Measurements from ENCODE around the gene DRD2. TPM values are rescaled to one million over a fixed set of nuclear protein-coding genes. Genes with fewer than 3 reads are reported as not detected.

DRD2 gene
- total and polyA plus RNA-seq, 10 donors = not detected

DNA sequence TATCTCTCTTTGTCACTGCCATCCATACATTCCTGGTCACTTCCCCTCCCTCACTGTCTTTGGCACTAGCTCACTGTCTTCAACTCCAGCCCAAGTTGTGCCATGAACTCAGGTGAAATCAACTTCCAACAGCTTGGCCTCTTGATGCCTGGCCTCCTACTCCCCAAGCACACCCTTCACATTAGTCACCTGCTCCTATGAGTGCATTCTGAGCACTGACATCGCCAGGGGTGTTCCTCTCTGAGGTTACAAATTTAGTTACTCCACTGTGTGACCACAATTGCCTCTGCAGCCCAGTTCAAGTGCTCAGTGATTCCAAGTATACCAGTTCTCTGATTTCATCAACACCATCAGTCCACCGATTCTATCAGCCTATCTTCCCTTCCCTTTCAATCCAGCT is 10.8 kb downstream of the DRD2 start:
- intact Hi-C loops (cut with DNase I; ENCODE audit: low total_unique reads) = no loop called here
- H3K27me3 ChIP-seq (replicated peaks in 1 of 7) = peaks cover 0 to 41% (median 0%) of the 10 kb centered on the region in 7 donors

DNA sequence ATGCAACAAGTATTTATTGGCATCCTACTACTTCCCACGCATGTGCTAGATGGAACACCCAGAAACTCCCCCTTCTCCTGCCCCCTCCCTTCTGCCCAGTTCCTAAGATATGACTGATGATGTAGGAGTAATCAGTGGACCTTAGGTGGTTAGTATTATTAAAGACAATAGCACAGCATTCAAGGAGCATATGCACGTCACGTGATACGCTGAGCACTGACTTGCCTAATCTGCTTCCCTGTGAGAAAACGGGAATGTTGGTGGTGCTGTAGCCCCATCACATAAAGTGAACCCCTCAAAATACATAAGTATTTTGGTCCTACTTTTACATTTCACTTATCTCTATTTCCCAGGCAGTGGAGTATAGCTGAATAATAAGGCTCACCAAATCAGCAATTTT is 12.4 kb downstream of the DRD2 start:
- Histone ChIP-seq H3K36me3 (no peaks in the 10 kb centered on the region), H3K4me3 (no peak overlapping the region), H3K9me3 (no peaks in the 10 kb centered on the region), H3K27me3 (replicated peaks in 1 of 7) (peaks cover 0 to 35% (median 0%) of the 10 kb centered on the region in 7 donors), H3K27ac (no peak overlapping the region), H3K4me1 (no peaks in the 10 kb centered on the region)
- intact Hi-C loops (cut with DNase I; ENCODE audit: low total_unique reads) = no loop called here
- 81 to 90% (median 86%) methylated on average over 5 of the region's 5 CpGs for WGBS, 5 donors
- TF ChIP-seq, protein P1, sequence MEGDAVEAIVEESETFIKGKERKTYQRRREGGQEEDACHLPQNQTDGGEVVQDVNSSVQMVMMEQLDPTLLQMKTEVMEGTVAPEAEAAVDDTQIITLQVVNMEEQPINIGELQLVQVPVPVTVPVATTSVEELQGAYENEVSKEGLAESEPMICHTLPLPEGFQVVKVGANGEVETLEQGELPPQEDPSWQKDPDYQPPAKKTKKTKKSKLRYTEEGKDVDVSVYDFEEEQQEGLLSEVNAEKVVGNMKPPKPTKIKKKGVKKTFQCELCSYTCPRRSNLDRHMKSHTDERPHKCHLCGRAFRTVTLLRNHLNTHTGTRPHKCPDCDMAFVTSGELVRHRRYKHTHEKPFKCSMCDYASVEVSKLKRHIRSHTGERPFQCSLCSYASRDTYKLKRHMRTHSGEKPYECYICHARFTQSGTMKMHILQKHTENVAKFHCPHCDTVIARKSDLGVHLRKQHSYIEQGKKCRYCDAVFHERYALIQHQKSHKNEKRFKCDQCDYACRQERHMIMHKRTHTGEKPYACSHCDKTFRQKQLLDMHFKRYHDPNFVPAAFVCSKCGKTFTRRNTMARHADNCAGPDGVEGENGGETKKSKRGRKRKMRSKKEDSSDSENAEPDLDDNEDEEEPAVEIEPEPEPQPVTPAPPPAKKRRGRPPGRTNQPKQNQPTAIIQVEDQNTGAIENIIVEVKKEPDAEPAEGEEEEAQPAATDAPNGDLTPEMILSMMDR (IDR thresholded peaks at IDR 0.05 in 8 of 11, conservative IDR thresholded peaks at IDR 0.05 in 3 of 11) = no peak
- TF ChIP-seq POLR2A (IDR thresholded peaks at IDR 0.05) = no peak
- TF ChIP-seq POLR2AphosphoS5 (IDR thresholded peaks at IDR 0.05) = no peak
- DNase-seq = no peak

More for the DNA sequence above, 10.8 kb downstream of the DRD2 start:
- 51 to 90% (median 81%) methylated on average over 2 of the region's 2 CpGs for WGBS, 5 donors
- Histone ChIP-seq H3K27ac (no peak overlapping the region), H3K9me3 (no peaks in the 10 kb centered on the region), H3K4me1 (no peaks in the 10 kb centered on the region), H3K36me3 (no peaks in the 10 kb centered on the region), H3K4me3 (no peak overlapping the region)
- TF ChIP-seq, protein P1 (IDR thresholded peaks at IDR 0.05 in 8 of 11, conservative IDR thresholded peaks at IDR 0.05 in 3 of 11) = no peak
- TF ChIP-seq POLR2A (IDR thresholded peaks at IDR 0.05) (no peak), POLR2AphosphoS5 (IDR thresholded peaks at IDR 0.05) (no peak)
- no peak for DNase-seq

DNA sequence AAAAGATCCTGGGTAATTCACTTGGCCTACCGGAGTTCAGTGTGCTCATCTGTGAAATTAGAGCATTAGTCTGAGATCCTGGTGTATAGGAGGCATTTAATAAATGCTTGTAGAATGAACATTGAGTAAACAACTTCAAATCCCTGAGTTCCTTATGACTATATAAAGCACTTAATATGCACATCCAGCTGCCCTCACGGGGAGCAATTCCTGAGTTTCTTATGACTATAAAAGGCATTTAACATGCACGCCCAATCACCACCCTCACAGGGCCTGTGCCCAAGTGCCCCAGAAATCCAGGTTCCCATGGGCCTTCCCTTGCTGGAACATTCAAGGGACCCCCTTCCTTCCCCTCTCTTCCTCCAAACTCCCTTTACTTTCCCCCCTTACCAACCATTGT is 13.6 kb downstream of the DRD2 start:
- 71 to 84% (median 78%) methylated on average over 3 of the region's 3 CpGs for WGBS, 5 donors
- no peaks in the 10 kb centered on the region for H3K4me1 ChIP-seq
- no peak for TF ChIP-seq POLR2AphosphoS5 (IDR thresholded peaks at IDR 0.05)
- TF ChIP-seq POLR2A (IDR thresholded peaks at IDR 0.05) = no peak
- TF ChIP-seq, protein P1 (IDR thresholded peaks at IDR 0.05 in 8 of 11, conservative IDR thresholded peaks at IDR 0.05 in 3 of 11) = no peak
- intact Hi-C loops (cut with DNase I; ENCODE audit: low total_unique reads) = no loop called here
- H3K9me3 ChIP-seq = no peaks in the 10 kb centered on the region
- no peak overlapping the region for H3K4me3 ChIP-seq
- H3K27me3 ChIP-seq (replicated peaks in 1 of 7) = peaks cover 0 to 44% (median 0%) of the 10 kb centered on the region in 7 donors
- no peaks in the 10 kb centered on the region for H3K36me3 ChIP-seq
- DNase-seq = no peak
- no peak overlapping the region for H3K27ac ChIP-seq

DNA sequence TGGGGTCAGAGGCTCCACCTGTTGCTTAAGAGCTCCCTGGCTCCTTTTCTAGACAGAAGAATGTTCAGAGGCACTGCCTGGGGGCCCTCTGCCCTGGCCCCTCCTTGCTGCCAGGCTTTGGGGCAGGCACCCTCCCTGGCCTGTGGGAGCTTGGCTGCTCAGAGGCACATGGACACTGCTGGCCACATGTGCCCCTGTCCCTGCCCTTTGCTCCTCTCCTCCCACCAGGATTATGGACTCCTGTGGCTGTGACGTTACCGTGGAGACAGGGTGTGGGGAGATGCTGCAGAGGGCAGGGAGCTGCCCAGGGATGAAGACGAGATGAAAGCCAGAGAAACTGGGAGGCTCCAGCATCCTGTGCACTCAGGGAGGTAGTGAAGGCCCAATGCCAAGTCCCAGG is 14.7 kb downstream of the DRD2 start:
- Histone ChIP-seq H3K36me3 (no peaks in the 10 kb centered on the region), H3K27me3 (replicated peaks in 1 of 7) (peaks cover 0 to 46% (median 0%) of the 10 kb centered on the region in 7 donors), H3K27ac (no peak overlapping the region), H3K4me3 (no peak overlapping the region), H3K4me1 (no peaks in the 10 kb centered on the region), H3K9me3 (no peaks in the 10 kb centered on the region)
- no peak for DNase-seq
- intact Hi-C loops (cut with DNase I; ENCODE audit: low total_unique reads) = no loop called here
- WGBS, 5 donors = 67 to 83% (median 74%) methylated on average over 3 of the region's 3 CpGs
- TF ChIP-seq POLR2A (IDR thresholded peaks at IDR 0.05) = no peak
- TF ChIP-seq POLR2AphosphoS5 (IDR thresholded peaks at IDR 0.05) = no peak
- TF ChIP-seq, protein P1 (IDR thresholded peaks at IDR 0.05 in 8 of 11, conservative IDR thresholded peaks at IDR 0.05 in 3 of 11) = no peak

Measured in spleen (tissue), 11 donors.